Astrocyte (in vitro differentiated cells and primary cell): ENCODE results near the gene CEACAM16. TPM values are rescaled to one million over a fixed set of nuclear protein-coding genes. Genes with fewer than 3 reads are reported as not detected.

Experiments
- DNase-seq: peaks from one replicate; pipeline ENCODE4 v3.0.0-alpha.2; 2010; ENCODE audit warnings: low read depth
- FAIRE-seq: peaks from 2 replicates; lab custom pipeline; 2011; peaks lifted over from hg19 to GRCh38; lab: Jason Lieb, UNC
- H2AFZ ChIP-seq: 2 replicates; pipeline ENCODE4 v1.6.0; 2012; ENCODE audit warnings: low read depth, low read length, inconsistent platforms
- H3K27ac ChIP-seq: 2 replicates; pipeline ENCODE4 v1.5.1; 2011; ENCODE audit warnings: low read depth, low read length, inconsistent platforms
- H3K27me3 ChIP-seq: 2 replicates; pipeline ENCODE4 v1.6.0; 2011; ENCODE audit warnings: low read length, inconsistent platforms; ENCODE audit not compliant: insufficient read depth
- H3K36me3 ChIP-seq: 2 replicates; pipeline ENCODE4 v1.5.1; 2011; ENCODE audit warnings: low read length, inconsistent platforms; ENCODE audit not compliant: insufficient read depth
- H3K4me1 ChIP-seq: 2 replicates; pipeline ENCODE4 v1.5.1; 2011; ENCODE audit warnings: low read length, inconsistent platforms; ENCODE audit not compliant: insufficient read depth
- H3K4me2 ChIP-seq: 2 replicates; pipeline ENCODE4 v1.6.0; 2012; ENCODE audit warnings: low read length, inconsistent platforms
- H3K4me3 ChIP-seq: 2 replicates; pipeline ENCODE4 v1.5.1; 2011; ENCODE audit warnings: low read depth, mild to moderate bottlenecking, low read length, inconsistent platforms; ENCODE audit not compliant: insufficient read depth
- H3K79me2 ChIP-seq: 2 replicates; pipeline ENCODE4 v1.6.0; 2012; ENCODE audit warnings: mild to moderate bottlenecking, low read length, inconsistent platforms; ENCODE audit not compliant: insufficient read depth
- H3K9ac ChIP-seq: 2 replicates; pipeline ENCODE4 v1.6.0; 2012; ENCODE audit warnings: mild to moderate bottlenecking, low read length, inconsistent platforms
- H3K9me3 ChIP-seq: 2 replicates; pipeline ENCODE4 v1.5.1; 2012; ENCODE audit warnings: low read depth, mild to moderate bottlenecking, low read length, inconsistent platforms; ENCODE audit not compliant: insufficient read depth
- H4K20me1 ChIP-seq: 2 replicates; pipeline ENCODE4 v1.6.0; 2012; ENCODE audit warnings: low read length, inconsistent platforms; ENCODE audit not compliant: insufficient read depth
- H3K27ac Mint-ChIP-seq: one replicate; pipeline ENCODE4 v1.8.0; 2021; ENCODE audit warnings: mild to moderate bottlenecking, mixed read lengths; ENCODE audit not compliant: unreplicated experiment
- H3K27me3 Mint-ChIP-seq: one replicate; pipeline ENCODE4 v1.8.0; 2021; ENCODE audit warnings: low read depth, mixed read lengths; ENCODE audit not compliant: unreplicated experiment
- H3K36me3 Mint-ChIP-seq: one replicate; pipeline ENCODE4 v1.8.0; 2021; ENCODE audit warnings: low read depth, mixed read lengths; ENCODE audit not compliant: unreplicated experiment
- H3K4me1 Mint-ChIP-seq: one replicate; pipeline ENCODE4 v1.8.0; 2021; ENCODE audit warnings: low read depth, mixed read lengths; ENCODE audit not compliant: unreplicated experiment
- H3K4me3 Mint-ChIP-seq: one replicate; pipeline ENCODE4 v1.8.0; 2021; ENCODE audit warnings: mild to moderate bottlenecking, moderate library complexity, mixed read lengths; ENCODE audit not compliant: unreplicated experiment
- H3K9me3 Mint-ChIP-seq: one replicate; pipeline ENCODE4 v1.8.0; 2021; ENCODE audit warnings: mild to moderate bottlenecking, mixed read lengths; ENCODE audit not compliant: unreplicated experiment
- CTCF ChIP-seq: IDR thresholded peaks from 2 replicates; pipeline ENCODE4 v1.5.1; 2011; ENCODE audit warnings: low read depth, mild to moderate bottlenecking, inconsistent platforms, low read length, moderate library complexity; ENCODE audit not compliant: insufficient read depth
- EZH2 ChIP-seq: IDR thresholded peaks from 2 replicates; pipeline ENCODE4 v1.6.1; 2012; ENCODE audit warnings: mild to moderate bottlenecking, low read length, inconsistent platforms; ENCODE audit not compliant: insufficient read depth
- total RNA-seq: library from RNA; stranded (reverse); gene quantifications from 2 replicates; pipeline ENCODE4 v1.2.1, GENCODE V29; 2021

CEACAM16 gene
- total RNA-seq, 1 donor from 2014 or later = 0.14 TPM

- no peaks in the 10 kb centered on the region for H3K9me3 Mint-ChIP-seq
- FAIRE-seq (no peak), DNase-seq (no peak)
- Histone ChIP-seq H3K27me3 (no peaks in the 10 kb centered on the region), H3K4me2 (no peak overlapping the region), H3K4me3 (no peak overlapping the region), H3K79me2 (peaks cover 4% of the 10 kb centered on the region), H2AFZ (no peak overlapping the region), H4K20me1 (peaks cover 53% of the 10 kb centered on the region), H3K27ac (no peak overlapping the region), H3K36me3 (peaks cover 70% of the 10 kb centered on the region), H3K9me3 (no peaks in the 10 kb centered on the region), H3K9ac (no peak overlapping the region), H3K4me1 (peaks cover 3% of the 10 kb centered on the region)
- no peak overlapping the region for H3K27ac Mint-ChIP-seq
- H3K27me3 Mint-ChIP-seq = no peaks in the 10 kb centered on the region
- no peak for TF ChIP-seq EZH2
- TF ChIP-seq CTCF = no peak
- H3K36me3 Mint-ChIP-seq = peaks cover 39% of the 10 kb centered on the region
- peaks cover 2% of the 10 kb centered on the region for H3K4me1 Mint-ChIP-seq
- no peak overlapping the region for H3K4me3 Mint-ChIP-seq
Measured at GRCh38 chr19:44658069-44658733, 40.8 kb upstream of the CEACAM16 start.

GRCh38 chr19:44660081-44660480 lies 38.9 kb upstream of the CEACAM16 start:
- Mint-ChIP-seq H3K27me3 (no peaks in the 10 kb centered on the region), H3K4me3 (no peak overlapping the region), H3K27ac (no peak overlapping the region), H3K36me3 (peaks cover 38% of the 10 kb centered on the region), H3K4me1 (peaks cover 2% of the 10 kb centered on the region), H3K9me3 (no peaks in the 10 kb centered on the region)
- Histone ChIP-seq H3K9me3 (no peaks in the 10 kb centered on the region), H3K4me2 (no peak overlapping the region), H3K36me3 (peaks cover 64% of the 10 kb centered on the region), H3K4me3 (no peak overlapping the region), H3K27ac (no peak overlapping the region), H3K79me2 (no peaks in the 10 kb centered on the region), H2AFZ (no peak overlapping the region), H4K20me1 (peaks cover 39% of the 10 kb centered on the region), H3K4me1 (peaks cover 3% of the 10 kb centered on the region), H3K27me3 (no peaks in the 10 kb centered on the region), H3K9ac (no peak overlapping the region)
- TF ChIP-seq CTCF = no peak
- TF ChIP-seq EZH2 = no peak
- FAIRE-seq (no peak), DNase-seq (no peak)

- H3K4me3 Mint-ChIP-seq = no peak overlapping the region
- Histone ChIP-seq H3K4me1 (peaks cover 3% of the 10 kb centered on the region), H3K79me2 (no peaks in the 10 kb centered on the region), H3K27me3 (no peaks in the 10 kb centered on the region), H4K20me1 (peaks cover 29% of the 10 kb centered on the region), H3K4me2 (no peak overlapping the region), H3K36me3 (peaks cover 59% of the 10 kb centered on the region), H3K9ac (no peak overlapping the region), H3K27ac (no peak overlapping the region), H3K9me3 (no peaks in the 10 kb centered on the region), H3K4me3 (no peak overlapping the region), H2AFZ (no peak overlapping the region)
- H3K9me3 Mint-ChIP-seq = no peaks in the 10 kb centered on the region
- DNase-seq (no peak), FAIRE-seq (no peak)
- H3K36me3 Mint-ChIP-seq = peaks cover 34% of the 10 kb centered on the region
- TF ChIP-seq EZH2 = no peak
- no peak for TF ChIP-seq CTCF
- no peak overlapping the region for H3K27ac Mint-ChIP-seq
- no peaks in the 10 kb centered on the region for H3K27me3 Mint-ChIP-seq
- peaks cover 2% of the 10 kb centered on the region for H3K4me1 Mint-ChIP-seq
Measured at GRCh38 chr19:44661205-44661604, 37.7 kb upstream of the CEACAM16 start.
